ENCODE results near the gene PMEPA1.

DNA sequence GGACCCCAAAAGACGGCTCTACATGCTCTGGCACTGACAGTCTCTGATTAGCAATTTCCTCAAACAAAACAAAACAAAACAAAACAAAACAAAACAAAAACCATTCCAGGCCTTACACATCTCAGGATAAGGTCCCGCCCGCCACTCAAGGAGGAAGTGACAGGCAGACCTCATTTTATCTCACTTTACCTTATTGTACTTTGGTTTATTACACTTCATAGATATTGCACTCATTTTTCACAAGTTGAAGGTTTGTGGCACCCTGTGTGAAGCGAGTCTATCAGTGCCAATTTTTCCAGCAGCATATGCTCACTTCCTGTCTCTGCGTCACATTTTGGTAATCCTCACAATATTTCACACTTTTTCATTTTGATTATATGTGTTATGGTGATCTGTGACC lies 104.8 kb downstream of the PMEPA1 start:
- TF ChIP-seq CTCF (conservative IDR thresholded peaks at IDR 0.05; ENCODE audit: low read length) (no peak), EZH2phosphoT487 (IDR thresholded peaks at IDR 0.05; ENCODE audit: borderline replicate concordance, low read depth, low read length) (no peak)

Data from OCI-LY7 (cell line).